ENCODE measurements around the gene ASTN2.

GRCh38 chr9:117014061-117014460, 400.8 kb downstream of the ASTN2 start:
- TF ChIP-seq EZH2 (IDR thresholded peaks at IDR 0.05; ENCODE audit: borderline replicate concordance, low read depth, low read length, severe bottlenecking) (no peak), CTCF (IDR thresholded peaks at IDR 0.05; ENCODE audit: extremely low read depth in 1 of 2, insufficient read depth in 1 of 2, low read depth in 1 of 2, low read length in 2 of 2) (no peak), POLR2AphosphoS5 (IDR thresholded peaks at IDR 0.05; ENCODE audit: insufficient read depth, low read depth, low read length) (no peak)

Measured in endothelial cell of umbilical vein (primary cell).